Measurements from ENCODE around the gene GPT2. TPM values are rescaled to one million over a fixed set of nuclear protein-coding genes. Genes with fewer than 3 reads are reported as not detected.

GPT2 gene
- total RNA-seq, 1 experiment from 2014 or later: 68.8 TPM

GRCh38 chr16:46899443-46900143 lies 15.4 kb downstream of the GPT2 start:
- no peak overlapping the region for H4K8ac ChIP-seq (replicated peaks; ENCODE audit: insufficient read length, low read depth, low read length)
- H4K20me1 ChIP-seq (ENCODE audit: control insufficient read depth, insufficient read depth, insufficient read length): no peaks in the 10 kb centered on the region
- H2BK20ac ChIP-seq (ENCODE audit: low read depth, low read length, poor library complexity, severe bottlenecking): no peak overlapping the region
- Mint-ChIP-seq H3K4me1 (peaks cover 9 to 13% of the 10 kb centered on the region in 2 experiments), H3K9me3 (no peaks in the 10 kb centered on the region), H3K4me3 (no peak overlapping the region), H3K36me3 (ENCODE audit: insufficient read depth in 1 of 3, low read depth in 3 of 3) (peaks cover 37 to 80% (median 66%) of the 10 kb centered on the region in 3 experiments; a peak in 6 of 7 replicates), H3K27me3 (ENCODE audit: low read depth) (no peaks in the 10 kb centered on the region), H3K27ac (peak overlapping the region in 1 of 3 experiments; percentile 93; a peak in 1 of 7 replicates)
- H4K91ac ChIP-seq (ENCODE audit: insufficient read length, low read depth, low read length): no peak overlapping the region
- H3K18ac ChIP-seq (ENCODE audit: insufficient read length, low read depth, low read length): no peak overlapping the region
- H2BK12ac ChIP-seq (ENCODE audit: insufficient read length, low read depth, low read length): no peak overlapping the region
- no peak overlapping the region for H2BK5ac ChIP-seq (ENCODE audit: insufficient read length, low read length)
- TF ChIP-seq CTCF (conservative IDR thresholded peaks at IDR 0.05): no peak
- no peaks in the 10 kb centered on the region for H3K9me3 ChIP-seq (ENCODE audit: control insufficient read depth, low read depth, low read length)
- H3K56ac ChIP-seq (ENCODE audit: insufficient read length, low read depth, low read length): no peak overlapping the region
- no peak overlapping the region for H2BK15ac ChIP-seq (ENCODE audit: low read depth, low read length)
- H4K5ac ChIP-seq (ENCODE audit: insufficient read length, low read depth, low read length): no peak overlapping the region
- no peak for DNase-seq
- H3K4me2 ChIP-seq (ENCODE audit: insufficient read depth, insufficient read length, low read length): no peak overlapping the region
- WGBS (ENCODE audit: extremely low coverage, insufficient read length, low lambda C conversion rate): no CpG with 5 or more reads among the region's 9 CpGs
- H3K23me2 ChIP-seq (ENCODE audit: insufficient read length, low read depth, low read length, poor library complexity, severe bottlenecking): no peaks in the 10 kb centered on the region
- H3K23ac ChIP-seq (ENCODE audit: insufficient read length, low read depth, low read length): no peak overlapping the region
- no peak overlapping the region for H3K4ac ChIP-seq (ENCODE audit: low read depth, low read length)
- H3T11ph ChIP-seq (ENCODE audit: low read length): no peak overlapping the region
- no peak overlapping the region for H3K14ac ChIP-seq (ENCODE audit: insufficient read depth, low read length)
- H3K9ac ChIP-seq (ENCODE audit: extremely low read depth, insufficient read length, low read length): no peak overlapping the region
- no peak overlapping the region for H2AK5ac ChIP-seq (ENCODE audit: insufficient read length, low read length)
- H3K79me1 ChIP-seq (ENCODE audit: insufficient read depth, low read depth, low read length, poor library complexity, severe bottlenecking): no peaks in the 10 kb centered on the region
- peaks cover 5% of the 10 kb centered on the region; the same call in 1 of the 2 replicates for H3K79me2 ChIP-seq (ENCODE audit: insufficient read depth, low read length)
- no peak overlapping the region for H2BK120ac ChIP-seq (ENCODE audit: low read depth, low read length, poor library complexity, severe bottlenecking)
- H3K27ac ChIP-seq (ENCODE audit: insufficient read length, low read depth, low read length): no peak overlapping the region
- no peaks in the 10 kb centered on the region for H3K27me3 ChIP-seq (ENCODE audit: insufficient read depth, low read length)
- H3K4me1 ChIP-seq (ENCODE audit: insufficient read depth, low read length): no peaks in the 10 kb centered on the region
- H2AFZ ChIP-seq (ENCODE audit: low read length): no peak overlapping the region
